IMR-90 (cell line): Measurements from ENCODE around the gene EYS. TPM values are rescaled to one million over a fixed set of nuclear protein-coding genes. Genes with fewer than 3 reads are reported as not detected.

ENCODE experiments used
- ATAC-seq: fragments of 200-7000 bp; cut with Tn5 transposase; 2 replicates; pipeline ENCODE4 v1.9.1; 2020; ENCODE audit warnings: low read depth, mild to moderate bottlenecking, moderate library complexity
- BruUV-seq: library from RNA; stranded (reverse); fragments of 400-500 nt; replicated peaks from 2 replicates; lab custom pipeline; 2021; lab: Mats Ljungman, UMichigan
- CTCF ChIA-PET: fragments of 300-600 bp; formaldehyde crosslinking; extraction: SDS; loops from one replicate; lab custom pipeline; 2021; ENCODE audit warnings: antibody characterized with exemption; lab: Yijun Ruan, JAX
- POLR2A ChIA-PET: fragments of 300-600 bp; sonication (Branson Sonifier 250); formaldehyde crosslinking; loops from one replicate; lab custom pipeline; 2022; ENCODE audit warnings: antibody characterized with exemption; ENCODE audit not compliant: unreplicated experiment; lab: Charles Lee
- DNase-seq: peaks from one replicate; pipeline ENCODE4 v3.0.0; 2013
- H2AFZ ChIP-seq: replicated peaks from 2 replicates; pipeline ENCODE3; 2013; ENCODE audit warnings: low read length, mild to moderate bottlenecking; ENCODE audit not compliant: poor library complexity
- H2AK5ac ChIP-seq: 2 replicates; pipeline ENCODE4 v1.6.1; 2013; ENCODE audit warnings: low read depth, low read length, inconsistent platforms
- H2AK9ac ChIP-seq: replicated peaks from 2 replicates; pipeline ENCODE3; 2013; ENCODE audit warnings: mild to moderate bottlenecking, low read depth, low read length, moderate library complexity; ENCODE audit not compliant: poor library complexity
- H2BK120ac ChIP-seq: 2 replicates; pipeline ENCODE4 v1.6.1; 2013; ENCODE audit warnings: low read depth, low read length, inconsistent platforms
- H2BK15ac ChIP-seq: 3 replicates; pipeline ENCODE4 v1.6.1; 2013; ENCODE audit warnings: low read depth, low read length, inconsistent platforms
- H2BK20ac ChIP-seq: 2 replicates; pipeline ENCODE4 v1.6.1; 2013; ENCODE audit warnings: low read depth, mild to moderate bottlenecking, inconsistent platforms, low read length, moderate library complexity
- H2BK5ac ChIP-seq: 2 replicates; pipeline ENCODE4 v1.6.1; 2013; ENCODE audit warnings: mild to moderate bottlenecking, low read depth, low read length, inconsistent platforms; ENCODE audit not compliant: poor library complexity, severe bottlenecking
- H3K14ac ChIP-seq: replicated peaks from 2 replicates; pipeline ENCODE4 v1.6.1; 2013; ENCODE audit warnings: low read depth, low read length, inconsistent platforms
- H3K18ac ChIP-seq: 2 replicates; pipeline ENCODE4 v1.6.1; 2013; ENCODE audit warnings: low read depth, low read length, control low read depth
- H3K23ac ChIP-seq: 2 replicates; pipeline ENCODE4 v1.6.1; 2013; ENCODE audit warnings: low read depth, low read length, inconsistent platforms
- H3K27ac ChIP-seq: 2 replicates; pipeline ENCODE4 v1.5.1; 2013; ENCODE audit warnings: mild to moderate bottlenecking, control low read depth, low read length; ENCODE audit not compliant: insufficient read depth
- H3K27me3 ChIP-seq: 2 replicates; pipeline ENCODE4 v1.6.1; 2013; ENCODE audit warnings: low read length; ENCODE audit not compliant: control insufficient read depth, insufficient read depth
- H3K36me3 ChIP-seq: 2 replicates; pipeline ENCODE4 v1.6.1; 2013; ENCODE audit warnings: low read length, mixed read lengths; ENCODE audit not compliant: control insufficient read depth, insufficient read depth
- H3K4ac ChIP-seq: 2 replicates; pipeline ENCODE4 v1.6.1; 2013; ENCODE audit warnings: low read depth, low read length, inconsistent platforms
- H3K4me1 ChIP-seq: 2 replicates; pipeline ENCODE4 v1.6.1; 2013; ENCODE audit warnings: low read length, mixed read lengths; ENCODE audit not compliant: control insufficient read depth, insufficient read depth
- H3K4me2 ChIP-seq: 2 replicates; pipeline ENCODE4 v1.6.1; 2013; ENCODE audit warnings: low read depth, mild to moderate bottlenecking, control low read depth, low read length, moderate library complexity
- H3K4me3 ChIP-seq: 2 replicates; pipeline ENCODE4 v1.5.1; 2013; ENCODE audit warnings: low read depth, mild to moderate bottlenecking, control low read depth, low read length, moderate library complexity; ENCODE audit not compliant: insufficient read depth
- H3K56ac ChIP-seq: 2 replicates; pipeline ENCODE4 v1.6.1; 2013; ENCODE audit warnings: low read length, inconsistent platforms; ENCODE audit not compliant: insufficient read depth; ENCODE audit errors: extremely low read depth
- H3K79me1 ChIP-seq, 2 experiments: 2 replicates each; pipeline ENCODE4 v1.6.1; 2013; ENCODE audit warnings: low read length in 2 of 2, inconsistent platforms in 1 of 2, low read depth in 1 of 2
- H3K9ac ChIP-seq: 2 replicates; pipeline ENCODE4 v1.6.1; 2013; ENCODE audit warnings: low read depth, low read length, control low read depth
- H3K9me1 ChIP-seq: 2 replicates; pipeline ENCODE4 v1.6.1; 2013; ENCODE audit warnings: low read length, inconsistent platforms; ENCODE audit not compliant: insufficient read depth
- H3K9me3 ChIP-seq: 2 replicates; pipeline ENCODE4 v1.6.1; 2013; ENCODE audit warnings: low read length; ENCODE audit not compliant: control insufficient read depth, insufficient read depth
- H4K20me1 ChIP-seq: 2 replicates; pipeline ENCODE4 v1.6.1; 2013; ENCODE audit warnings: low read length, inconsistent platforms; ENCODE audit not compliant: insufficient read depth
- H4K5ac ChIP-seq: 2 replicates; pipeline ENCODE4 v1.6.1; 2013; ENCODE audit warnings: mild to moderate bottlenecking, low read depth, low read length, control low read depth
- H4K8ac ChIP-seq, 2 experiments: 2 replicates each; pipeline ENCODE4 v1.6.1; 2013; ENCODE audit warnings: low read depth in 2 of 2, low read length in 2 of 2, control low read depth in 1 of 2, inconsistent platforms in 1 of 2
- H4K91ac ChIP-seq: 2 replicates; pipeline ENCODE4 v1.6.1; 2013; ENCODE audit warnings: low read depth, low read length, inconsistent platforms; ENCODE audit not compliant: insufficient read depth
- BHLHE40 ChIP-seq: fragments of 150-350 bp; IDR thresholded peaks from 2 replicates; pipeline ENCODE4 v1.6.1; 2016; ENCODE audit warnings: mild to moderate bottlenecking, low read depth, low read length
- CEBPB ChIP-seq: IDR thresholded peaks from 2 replicates; pipeline ENCODE4 v1.6.1; 2012; ENCODE audit warnings: low read depth, low read length, improper control_type of control experiment
- CHD1 ChIP-seq: IDR thresholded peaks from 2 replicates; pipeline ENCODE4 v1.6.1; 2012; ENCODE audit warnings: low read depth, low read length, improper control_type of control experiment
- CTCF ChIP-seq: conservative IDR thresholded peaks from 2 replicates; pipeline ENCODE4 v1.5.1; 2012; ENCODE audit warnings: mild to moderate bottlenecking, low read depth, low read length, improper control_type of control experiment
- FOS ChIP-seq: fragments of 150-350 bp; IDR thresholded peaks from 2 replicates; pipeline ENCODE4 v1.6.1; 2016; ENCODE audit warnings: low read depth, low read length
- MAFK ChIP-seq: IDR thresholded peaks from 2 replicates; pipeline ENCODE4 v1.6.1; 2012; ENCODE audit warnings: low read depth, low read length, improper control_type of control experiment
- MAZ ChIP-seq: IDR thresholded peaks from 2 replicates; pipeline ENCODE4 v1.6.1; 2012; ENCODE audit warnings: low read depth, mild to moderate bottlenecking, low read length, improper control_type of control experiment, moderate library complexity, borderline replicate concordance
- MXI1 ChIP-seq: IDR thresholded peaks from 2 replicates; pipeline ENCODE4 v1.6.1; 2012; ENCODE audit warnings: low read depth, mild to moderate bottlenecking, low read length, moderate library complexity, borderline replicate concordance
- NFE2L2 ChIP-seq: fragments of 150-350 bp; IDR thresholded peaks from 2 replicates; pipeline ENCODE4 v1.6.1; 2016; ENCODE audit warnings: low read depth, mild to moderate bottlenecking, low read length
- POLR2A ChIP-seq: IDR thresholded peaks from 2 replicates; pipeline ENCODE4 v1.6.1; 2012; ENCODE audit warnings: mild to moderate bottlenecking, low read depth, low read length
- RAD21 ChIP-seq: IDR thresholded peaks from 2 replicates; pipeline ENCODE4 v1.6.1; 2012; ENCODE audit warnings: low read length, improper control_type of control experiment
- RCOR1 ChIP-seq: IDR thresholded peaks from 2 replicates; pipeline ENCODE4 v1.6.1; 2012; ENCODE audit warnings: mild to moderate bottlenecking, low read length, improper control_type of control experiment; ENCODE audit not compliant: insufficient replicate concordance
- RFX5 ChIP-seq: IDR thresholded peaks from 2 replicates; pipeline ENCODE4 v1.8.0; 2012; ENCODE audit warnings: low read depth, mild to moderate bottlenecking, low read length, moderate library complexity
- SMC3 ChIP-seq: fragments of 150-350 bp; IDR thresholded peaks from 2 replicates; pipeline ENCODE4 v1.6.1; 2016; ENCODE audit warnings: low read depth, mild to moderate bottlenecking, antibody characterized with exemption, low read length, moderate library complexity
- USF2 ChIP-seq: fragments of 150-350 bp; IDR thresholded peaks from 2 replicates; pipeline ENCODE4 v1.6.1; 2017; ENCODE audit warnings: mild to moderate bottlenecking, antibody characterized with exemption, low read length, low read depth
- WGBS, 2 experiments: methylation state at CpG; one replicate each; pipeline versions ENCODE4 v1.1.5 to v1.1.7; 2013; ENCODE audit warnings: missing lambda C conversion rate in 2 of 2; ENCODE audit not compliant: insufficient read length in 1 of 2; ENCODE audit errors: extremely low coverage in 2 of 2; 5-methylcytosine and 5-hydroxymethylcytosine counted together
- dilution Hi-C: fragments of 300-500 bp; cut with HindIII; formaldehyde crosslinking; loops from one replicate; pipeline ENCODE4 v1.14.3; 2018; ENCODE audit warnings: low sequenced_read_pairs; ENCODE audit not compliant: unreplicated experiment
- in situ Hi-C: fragments of 300-500 bp; cut with MboI; formaldehyde crosslinking; loops from 3 replicates; pipeline ENCODE4 v1.14.3; 2019; ENCODE audit warnings: low sequenced_read_pairs, inconsistent platforms, mixed read lengths
- intact Hi-C: fragments of 100-400 bp; cut with micrococcal nuclease; formaldehyde crosslinking; loops from 2 replicates; pipeline ENCODE4 v1.10.0; 2022
- polyA plus RNA-seq, 3 experiments: library from polyadenylated mRNA; depleted of rRNA; stranded (reverse); fragments of >200 nt; gene quantifications; 2 replicates each; pipeline ENCODE4 v1.2.3, GENCODE V29; 2012; ENCODE audit warnings: low replicate concordance in 1 of 3
- total RNA-seq: library from RNA; depleted of rRNA; stranded (reverse); fragments of >200 nt; gene quantifications from 2 replicates; pipeline ENCODE4 v1.2.3, GENCODE V29; 2012
- TF ChIP-seq, protein P1 (sequence below): fragments of 150-350 bp; IDR thresholded peaks from 2 replicates; pipeline ENCODE4 v1.6.1; 2016; ENCODE audit warnings: low read depth, mild to moderate bottlenecking, low read length, moderate library complexity, borderline replicate concordance

Gene EYS
- total and polyA plus RNA-seq, 2 of the 4 experiments (the other 2 are of a cell fraction), result under 0.01 TPM; not detected in 1

DNA sequence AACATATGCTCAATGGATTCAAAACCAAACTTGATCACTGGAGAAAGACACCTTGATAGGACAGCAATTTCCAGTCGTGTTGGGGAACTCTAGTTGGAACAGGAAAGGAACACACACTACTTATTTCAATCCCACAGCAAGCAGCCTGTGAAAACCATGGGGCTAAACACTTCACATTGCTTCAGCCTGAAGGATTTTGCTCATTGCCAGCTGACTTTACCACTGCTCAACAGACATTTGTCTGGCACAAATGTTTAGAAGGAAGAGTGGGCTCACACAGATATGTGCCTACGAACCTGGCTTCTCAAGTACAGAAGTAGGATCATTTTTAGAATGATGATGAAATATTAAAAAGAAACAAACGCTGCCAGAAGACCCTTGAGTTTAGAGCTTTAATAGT lies 1473.3 kb downstream of the EYS start:
- Histone ChIP-seq H4K20me1 (no peaks in the 10 kb centered on the region), H3K4me3 (no peak overlapping the region), H2BK20ac (no peak overlapping the region; the same call in 1 of the 2 replicates), H4K91ac (no peak overlapping the region), H2BK15ac (no peak overlapping the region), H2AFZ (peak overlapping the region; percentile 76), H3K27me3 (no peaks in the 10 kb centered on the region), H3K4ac (no peak overlapping the region), H2AK5ac (peak overlapping the region; percentile 78), H3K9me1 (no peaks in the 10 kb centered on the region), H3K56ac (no peak overlapping the region), H3K4me1 (0 out of 2 replicates have a peak, but pooled peaks cover 1% of the 10 kb centered on the region), H3K79me1 (no peaks in the 10 kb centered on the region), H4K8ac (0 out of 4 replicates have a peak overlapping the region, but pooled peaks of 1 of the 2 experiments have one; percentile 42), H2BK5ac (no peak overlapping the region), H3K27ac (no peak overlapping the region), H3K9me3 (no peaks in the 10 kb centered on the region), H4K5ac (no peak overlapping the region), H3K14ac (peak overlapping the region; percentile 32; the same call in 1 of the 2 replicates), H3K4me2 (no peak overlapping the region), H2BK120ac (no peak overlapping the region), H3K9ac (no peak overlapping the region), H3K18ac (no peak overlapping the region), H3K36me3 (no peaks in the 10 kb centered on the region), H3K23ac (no peak overlapping the region), H2AK9ac (peak overlapping the region; percentile 88)
- BruUV-seq, result no TSS peak
- intact Hi-C loops, result no loop called here
- ChIA-PET POLR2A (no interaction called here), CTCF (no interaction called here)
- no CpG with 5 or more reads among the region's 3 CpGs for WGBS, 2 experiments
- DNase-seq, result no peak
- dilution Hi-C loops, result no loop called here
- in situ Hi-C loops, result no loop called here
- TF ChIP-seq POLR2A, result no peak
- no peak for TF ChIP-seq MAFK
- no peak for TF ChIP-seq RAD21
- TF ChIP-seq CEBPB, result no peak
- no peak for TF ChIP-seq CTCF
- TF ChIP-seq FOS, result no peak
- no peak for TF ChIP-seq RFX5
- TF ChIP-seq BHLHE40, result no peak
- TF ChIP-seq CHD1, result no peak
- no peak for TF ChIP-seq MXI1
- TF ChIP-seq NFE2L2, result no peak
- TF ChIP-seq, protein P1, sequence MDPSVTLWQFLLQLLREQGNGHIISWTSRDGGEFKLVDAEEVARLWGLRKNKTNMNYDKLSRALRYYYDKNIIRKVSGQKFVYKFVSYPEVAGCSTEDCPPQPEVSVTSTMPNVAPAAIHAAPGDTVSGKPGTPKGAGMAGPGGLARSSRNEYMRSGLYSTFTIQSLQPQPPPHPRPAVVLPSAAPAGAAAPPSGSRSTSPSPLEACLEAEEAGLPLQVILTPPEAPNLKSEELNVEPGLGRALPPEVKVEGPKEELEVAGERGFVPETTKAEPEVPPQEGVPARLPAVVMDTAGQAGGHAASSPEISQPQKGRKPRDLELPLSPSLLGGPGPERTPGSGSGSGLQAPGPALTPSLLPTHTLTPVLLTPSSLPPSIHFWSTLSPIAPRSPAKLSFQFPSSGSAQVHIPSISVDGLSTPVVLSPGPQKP, result no peak
- TF ChIP-seq USF2, result no peak
- no peak for TF ChIP-seq MAZ
- no peak for TF ChIP-seq RCOR1
- no peak for TF ChIP-seq SMC3
- ATAC-seq, result no peak
